ENCODE results near the gene TRIO. TPM values are rescaled to one million over a fixed set of nuclear protein-coding genes. Genes with fewer than 3 reads are reported as not detected.

The TRIO gene
- total and polyA plus RNA-seq, 8 donors = 84.4 to 151 (median 93.7) TPM

GRCh38 chr5:14114615-14115251 is 28.4 kb upstream of the TRIO start:
- no peak for DNase-seq

GRCh38 chr5:14115323-14115895 is 27.7 kb upstream of the TRIO start:
- no peak overlapping the region for H3K27ac ChIP-seq
- intact Hi-C loops (cut with DNase I) = loop anchor here in 1 of 2 donors (10.0 kb wide), 1 partner anchor 159 kb away; no protein-coding TSS in a partner anchor
- no peaks in the 10 kb centered on the region for H3K27me3 ChIP-seq
- ATAC-seq = no peak
- H3K9me3 ChIP-seq = no peaks in the 10 kb centered on the region
- DNase-seq = no peak
- no peak for TF ChIP-seq CTCF (IDR thresholded peaks at IDR 0.05)
- no peaks in the 10 kb centered on the region for H3K36me3 ChIP-seq
- H3K4me1 ChIP-seq = peaks cover 0 to 4% of the 10 kb centered on the region in 2 donors
- no peak overlapping the region for H3K4me3 ChIP-seq

More at GRCh38 chr5:14114615-14115251, 28.4 kb upstream of the TRIO start:
- Histone ChIP-seq H3K27ac (no peak overlapping the region), H3K4me3 (no peak overlapping the region), H3K27me3 (no peaks in the 10 kb centered on the region), H3K9me3 (no peaks in the 10 kb centered on the region), H3K36me3 (no peaks in the 10 kb centered on the region), H3K4me1 (peaks cover 0 to 10% of the 10 kb centered on the region in 2 donors)
- ATAC-seq = no peak
- no peak for TF ChIP-seq CTCF (IDR thresholded peaks at IDR 0.05)
- intact Hi-C loops (cut with DNase I) = loop anchor here in 1 of 2 donors (10.0 kb wide), 1 partner anchor 160 kb away; no protein-coding TSS in a partner anchor

GRCh38 chr5:14118551-14119320 is 24.4 kb upstream of the TRIO start:
- no peaks in the 10 kb centered on the region for H3K4me1 ChIP-seq
- H3K36me3 ChIP-seq = no peaks in the 10 kb centered on the region
- H3K27me3 ChIP-seq = no peaks in the 10 kb centered on the region
- intact Hi-C loops (cut with DNase I) = loop anchor here in 1 of 2 donors (10.0 kb wide), 1 partner anchor 156 kb away; no protein-coding TSS in a partner anchor
- ATAC-seq (no peak), DNase-seq (no peak)
- H3K27ac ChIP-seq = no peak overlapping the region
- TF ChIP-seq CTCF (IDR thresholded peaks at IDR 0.05) = no peak
- H3K4me3 ChIP-seq = no peak overlapping the region
- H3K9me3 ChIP-seq = no peaks in the 10 kb centered on the region

GRCh38 chr5:14120176-14120575 is 23.0 kb upstream of the TRIO start:
- DNase-seq (no peak), ATAC-seq (no peak)
- Histone ChIP-seq H3K27ac (no peak overlapping the region), H3K4me1 (no peaks in the 10 kb centered on the region), H3K27me3 (no peaks in the 10 kb centered on the region), H3K4me3 (no peak overlapping the region), H3K36me3 (no peaks in the 10 kb centered on the region), H3K9me3 (no peaks in the 10 kb centered on the region)
- intact Hi-C loops (cut with DNase I) = no loop called here
- TF ChIP-seq CTCF (IDR thresholded peaks at IDR 0.05) = no peak

- no peaks in the 10 kb centered on the region for H3K27me3 ChIP-seq
- no peak overlapping the region for H3K27ac ChIP-seq
- ATAC-seq (no peak), DNase-seq (no peak)
- intact Hi-C loops (cut with DNase I) = no loop called here
- no peaks in the 10 kb centered on the region for H3K4me1 ChIP-seq
- no peak for TF ChIP-seq CTCF (IDR thresholded peaks at IDR 0.05)
- no peaks in the 10 kb centered on the region for H3K36me3 ChIP-seq
- no peaks in the 10 kb centered on the region for H3K9me3 ChIP-seq
- H3K4me3 ChIP-seq = no peak overlapping the region
These were observed 21.6 kb upstream of the TRIO start for GRCh38 chr5:14121552-14121951.

All from left lung (tissue), 10 donors.